DOHH2 (cell line): Measurements from ENCODE around the gene GUCA1A.

Source experiments
- EZH2phosphoT487 ChIP-seq: fragments of 200-600 bp; sonication (generic); IDR thresholded peaks from 2 replicates; pipeline ENCODE4 v1.6.1; 2017; ENCODE audit warnings: borderline replicate concordance, mild to moderate bottlenecking, antibody characterized with exemption, low read length, moderate library complexity, mixed read lengths
- TF ChIP-seq, protein P1 (sequence below): fragments of 200-600 bp; sonication (generic); IDR thresholded peaks from one replicate; pipeline ENCODE4 v1.5.1; 2014; ENCODE audit warnings: antibody characterized with exemption, mild to moderate bottlenecking, low read depth, low read length; ENCODE audit not compliant: poor library complexity, severe bottlenecking

- TF ChIP-seq, protein P1, sequence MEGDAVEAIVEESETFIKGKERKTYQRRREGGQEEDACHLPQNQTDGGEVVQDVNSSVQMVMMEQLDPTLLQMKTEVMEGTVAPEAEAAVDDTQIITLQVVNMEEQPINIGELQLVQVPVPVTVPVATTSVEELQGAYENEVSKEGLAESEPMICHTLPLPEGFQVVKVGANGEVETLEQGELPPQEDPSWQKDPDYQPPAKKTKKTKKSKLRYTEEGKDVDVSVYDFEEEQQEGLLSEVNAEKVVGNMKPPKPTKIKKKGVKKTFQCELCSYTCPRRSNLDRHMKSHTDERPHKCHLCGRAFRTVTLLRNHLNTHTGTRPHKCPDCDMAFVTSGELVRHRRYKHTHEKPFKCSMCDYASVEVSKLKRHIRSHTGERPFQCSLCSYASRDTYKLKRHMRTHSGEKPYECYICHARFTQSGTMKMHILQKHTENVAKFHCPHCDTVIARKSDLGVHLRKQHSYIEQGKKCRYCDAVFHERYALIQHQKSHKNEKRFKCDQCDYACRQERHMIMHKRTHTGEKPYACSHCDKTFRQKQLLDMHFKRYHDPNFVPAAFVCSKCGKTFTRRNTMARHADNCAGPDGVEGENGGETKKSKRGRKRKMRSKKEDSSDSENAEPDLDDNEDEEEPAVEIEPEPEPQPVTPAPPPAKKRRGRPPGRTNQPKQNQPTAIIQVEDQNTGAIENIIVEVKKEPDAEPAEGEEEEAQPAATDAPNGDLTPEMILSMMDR = no peak
- no peak for TF ChIP-seq EZH2phosphoT487
Measured at GRCh38 chr6:42153921-42154320, 19.2 kb upstream of the GUCA1A start.
